ENCODE data around the gene SLC34A1.
A peak's percentile ranks its signal among the peaks of the same experiment; 100 is the strongest.
"Not testable (repeated sequence)": the region's sequence is repeated elsewhere in the genome, so short reads cannot be mapped to it uniquely, and the experiment has no call there.

Gene SLC34A1

DNA sequence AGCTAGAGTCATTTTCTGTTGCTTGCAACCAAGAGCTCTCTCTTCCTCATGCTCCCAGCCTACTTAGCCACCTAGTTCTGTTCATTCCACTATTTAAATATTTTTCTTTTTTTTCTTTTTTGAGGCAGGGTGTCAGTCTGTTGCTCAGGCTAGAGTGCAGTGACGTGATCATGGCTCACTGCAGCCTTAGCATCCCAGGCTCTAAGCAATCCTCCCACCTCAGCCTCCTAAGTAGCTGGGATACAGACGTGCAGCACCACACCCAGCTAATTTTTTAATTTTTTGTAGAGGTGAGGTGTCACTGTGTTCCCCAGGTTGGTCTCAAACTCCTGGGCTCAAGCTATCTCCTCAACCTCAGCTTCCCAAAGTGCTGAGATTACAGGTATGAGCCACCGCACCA lies 30.2 kb downstream of the SLC34A1 start:
- no peak for DNase-seq

DNA sequence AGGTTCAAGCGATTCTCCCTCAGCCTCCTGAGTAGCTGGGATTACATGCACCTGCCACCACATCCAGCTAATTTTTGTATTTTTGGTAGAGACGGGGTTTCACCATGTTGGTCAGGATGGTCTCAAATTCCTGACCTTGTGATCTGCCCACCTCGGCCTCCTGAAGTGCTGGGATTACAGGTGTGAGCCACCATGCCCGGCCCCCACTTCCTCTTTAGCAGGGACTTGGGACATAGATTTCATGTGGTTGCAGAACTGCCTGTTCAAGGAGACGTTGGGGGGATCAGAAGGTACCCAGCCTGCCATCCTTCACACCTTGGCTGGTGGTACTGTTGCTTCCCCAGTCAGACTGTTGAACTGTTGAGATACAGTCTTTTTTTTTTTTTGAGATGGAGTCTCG lies 32.8 kb downstream of the SLC34A1 start:
- not testable (repeated sequence) for DNase-seq

DNA sequence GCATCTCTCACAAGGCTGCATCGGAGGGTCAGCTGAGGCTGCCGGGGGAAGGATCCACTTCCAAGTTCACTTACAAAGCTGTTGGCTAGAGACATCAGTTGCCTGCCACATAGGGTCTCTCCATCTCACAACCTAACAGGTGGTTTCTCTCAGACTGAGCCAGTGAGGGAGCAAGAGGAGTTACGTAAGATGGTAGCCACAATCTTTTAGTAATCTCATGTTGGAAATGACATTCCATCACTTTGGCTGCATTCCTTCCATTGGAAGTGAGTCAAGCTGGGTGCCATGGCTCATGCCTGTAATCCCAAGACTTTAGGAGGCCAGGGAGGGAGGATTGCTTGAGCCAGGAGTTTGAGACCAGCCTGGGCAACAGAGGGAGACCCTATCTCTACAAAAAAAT lies 34.8 kb downstream of the SLC34A1 start:
- no peak for DNase-seq

DNA sequence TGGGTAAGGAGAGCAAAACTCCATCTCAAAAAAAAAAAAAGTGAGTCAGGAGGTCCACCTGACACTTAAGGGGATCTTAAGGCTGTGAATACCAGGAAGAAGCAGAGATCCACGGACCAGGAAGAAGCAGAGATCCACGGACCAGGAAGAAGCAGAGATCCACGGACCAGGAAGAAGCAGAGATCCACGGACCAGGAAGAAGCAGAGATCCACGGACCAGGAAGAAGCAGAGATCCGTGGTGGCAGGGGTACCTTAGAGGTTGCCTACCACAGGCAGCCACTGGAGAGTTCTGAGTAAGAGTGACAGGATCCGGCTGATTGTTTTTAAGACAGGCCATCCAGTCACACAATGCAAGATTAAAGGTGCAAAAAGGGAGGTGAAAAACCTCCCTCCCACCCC lies 36.2 kb downstream of the SLC34A1 start:
- DNase-seq = not testable (repeated sequence)

DNA sequence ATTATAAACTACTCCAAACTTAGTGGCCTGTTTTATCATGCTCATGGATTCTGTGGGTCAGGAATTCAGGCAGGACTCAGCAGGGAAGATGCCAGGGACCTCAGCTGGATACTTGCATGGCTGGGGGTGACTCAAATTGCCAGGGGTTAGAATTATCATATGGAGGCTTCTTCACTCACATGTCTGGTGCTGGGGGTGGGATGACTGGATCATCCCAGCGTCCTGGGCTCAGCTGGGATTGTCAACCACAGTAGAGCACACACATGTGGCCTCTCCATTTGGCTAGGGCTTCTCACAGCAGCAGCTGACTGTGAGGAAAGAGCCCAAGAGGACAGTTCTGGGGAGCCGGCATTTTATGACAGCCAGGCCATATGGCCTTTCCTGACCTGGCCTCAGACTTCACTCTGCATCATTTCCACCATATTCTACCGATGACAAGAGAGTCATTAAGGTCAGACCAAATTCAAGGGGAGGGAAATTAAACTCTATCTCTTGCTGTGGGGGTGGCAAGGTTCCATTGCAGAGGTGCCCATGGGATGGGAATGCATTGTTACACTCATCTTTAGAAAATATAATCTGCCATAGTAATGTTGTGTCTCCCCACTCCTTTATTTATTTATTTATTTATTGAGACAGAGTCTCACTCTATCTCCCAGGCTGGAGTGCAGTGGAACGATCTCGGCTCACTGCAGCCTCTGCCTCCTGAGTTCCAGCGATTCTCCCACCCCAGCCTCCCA lies 37.0 kb downstream of the SLC34A1 start:
- no peak for DNase-seq

DNA sequence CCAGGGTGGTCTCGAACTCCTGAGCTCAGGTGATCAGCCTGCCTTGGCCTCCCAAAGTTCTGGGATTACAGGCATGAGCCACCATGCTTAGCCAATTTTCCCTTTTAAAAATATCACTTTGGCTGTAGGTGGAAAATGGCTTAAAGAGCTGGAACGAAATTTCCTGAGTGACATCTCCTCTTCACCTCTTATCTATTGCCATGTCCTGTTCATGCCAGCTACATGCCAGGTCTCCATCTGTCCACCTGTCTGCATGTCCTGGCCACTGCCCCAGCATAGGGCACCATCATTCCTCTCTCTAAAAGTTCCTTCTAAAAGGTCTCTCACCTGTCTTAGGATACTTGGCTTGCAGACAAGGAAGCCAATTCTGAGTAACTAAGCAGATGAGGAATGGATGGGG lies 39.4 kb downstream of the SLC34A1 start:
- DNase-seq = no peak

DNA sequence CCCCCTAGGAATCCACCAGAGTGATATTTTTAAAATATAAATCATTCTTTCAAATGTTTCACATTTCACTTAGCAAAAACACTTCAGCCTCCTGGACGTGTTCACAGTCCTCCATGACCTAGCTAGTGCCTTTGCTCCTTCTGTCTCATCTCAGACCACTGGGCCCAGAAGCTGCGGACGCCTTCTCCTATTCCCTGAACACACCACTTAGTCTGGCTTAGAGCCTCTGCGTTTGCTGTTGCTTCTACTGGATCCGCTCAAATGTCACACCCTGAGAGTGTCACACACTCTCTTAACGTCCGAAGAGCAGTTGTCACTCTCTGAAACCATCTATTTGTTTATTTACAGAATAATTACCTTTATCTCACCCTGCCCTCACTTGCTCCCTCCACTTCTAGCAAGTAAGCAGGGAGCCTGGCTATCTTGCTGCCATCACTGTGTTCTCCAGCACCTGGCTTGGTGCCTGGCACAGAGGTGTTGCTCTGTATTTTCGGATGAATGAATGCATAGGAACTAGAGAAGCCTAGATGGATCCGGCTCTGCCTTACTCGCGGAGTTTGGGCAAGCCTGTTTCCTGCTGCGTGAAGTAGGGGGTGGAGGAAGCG lies 41.1 kb downstream of the SLC34A1 start:
- no peak for DNase-seq

DNA sequence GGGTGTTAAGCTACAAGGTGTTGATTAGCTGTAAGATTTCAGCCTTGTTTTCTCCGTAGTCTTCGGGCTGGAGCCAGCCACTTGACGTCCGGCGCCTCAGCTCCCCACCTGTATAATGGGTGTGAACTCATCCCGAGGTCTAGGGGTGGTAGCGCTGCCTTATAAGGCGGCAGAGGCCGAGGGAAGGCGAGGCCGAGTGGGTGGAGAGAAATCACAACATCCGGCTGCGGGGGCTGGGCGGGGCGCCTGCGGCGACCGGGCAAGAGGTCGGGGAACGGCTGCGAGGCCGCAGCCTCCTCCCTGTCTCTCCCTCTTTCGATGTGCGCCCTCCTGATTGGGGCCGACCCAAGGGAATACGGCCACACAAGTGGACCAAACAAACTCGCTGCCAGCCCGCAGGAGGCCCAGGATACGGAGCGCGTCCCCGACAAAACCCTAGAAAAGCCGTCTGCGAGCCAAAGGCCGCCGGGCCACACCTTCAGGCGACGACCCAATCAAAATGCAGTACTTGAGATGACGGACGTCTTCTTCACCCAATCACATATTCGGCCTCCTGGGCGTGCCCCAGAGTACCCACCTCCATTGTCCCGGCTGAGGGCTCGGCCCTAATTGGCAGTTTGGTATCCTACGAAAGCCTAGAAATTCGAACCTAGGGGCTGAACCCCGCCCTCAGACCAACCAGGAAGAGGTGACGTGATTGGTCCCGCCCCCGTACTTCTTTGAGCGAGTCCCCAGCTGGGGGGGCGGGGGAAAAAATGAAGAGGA lies 41.7 kb downstream of the SLC34A1 start:
- peak; percentile 93 to 98 (median 95) for DNase-seq

DNA sequence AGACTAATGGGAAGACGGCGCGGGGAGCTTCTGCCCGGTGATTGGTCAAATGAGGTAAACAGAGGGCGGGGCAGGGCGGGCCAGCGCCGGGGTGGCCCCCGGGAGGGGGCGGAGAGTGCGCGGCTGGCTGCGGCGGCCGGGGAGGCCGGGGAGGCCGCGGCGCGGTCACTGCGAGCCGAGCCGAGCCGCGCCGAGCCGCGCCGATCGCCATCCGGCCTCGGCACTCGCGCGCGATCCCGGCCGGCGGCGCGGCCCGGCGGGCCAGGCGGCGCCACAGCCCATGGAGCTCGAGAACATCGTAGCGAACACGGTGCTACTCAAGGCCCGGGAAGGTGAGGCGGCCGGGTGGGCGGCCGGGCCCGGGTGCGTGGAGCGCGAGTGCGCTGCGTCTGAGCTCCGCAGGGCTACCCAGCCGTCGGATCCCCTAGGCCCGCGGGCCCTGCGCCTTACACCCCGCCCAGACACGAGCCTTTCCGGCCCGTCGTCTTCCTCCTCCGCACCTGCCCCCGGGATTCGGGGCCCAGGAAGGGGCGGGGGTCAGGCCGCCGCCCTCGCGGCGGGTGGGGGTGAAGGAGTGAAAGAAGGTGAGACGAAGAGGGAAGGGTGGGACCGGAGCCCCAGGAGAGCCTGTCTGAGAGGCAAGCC lies 42.5 kb downstream of the SLC34A1 start, which contains the start of gene GRK6:
TSS of gene GRK6 (plus strand) at position 111 of the 645 bp plus-strand sequence. CDS start at position 281, 170 bp downstream.
- DNase-seq = peak in 3 of 4 experiments; percentile 34 to 63 (median 49)

DNA sequence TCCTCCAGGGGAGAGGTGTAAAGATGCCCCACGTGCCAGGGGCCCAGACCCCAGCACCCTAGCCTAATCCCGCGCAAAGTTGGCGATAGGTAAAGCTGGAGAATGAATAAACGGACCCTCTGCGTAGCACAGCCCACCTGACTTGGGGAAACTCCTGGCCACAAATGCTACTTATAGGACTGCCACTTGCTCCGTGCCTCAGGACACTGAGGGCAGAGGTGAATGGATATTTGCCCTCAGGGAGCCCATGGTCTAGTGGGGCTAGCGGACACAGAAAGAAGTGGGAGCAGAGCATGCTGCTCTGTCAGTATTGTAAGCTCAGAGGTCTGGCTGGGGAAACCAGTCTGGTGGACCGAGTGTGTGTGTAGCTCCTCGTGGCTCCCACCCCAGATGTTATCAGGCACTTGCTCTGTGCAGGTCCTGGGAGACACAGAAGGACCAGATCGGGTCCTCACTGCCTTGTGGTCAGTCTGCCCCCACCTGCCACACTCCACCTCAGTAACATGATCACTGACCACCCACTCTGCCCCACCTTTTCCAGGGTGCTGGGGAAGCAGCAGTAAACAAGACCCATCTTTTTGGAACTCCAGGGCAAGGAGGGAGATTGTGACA lies 43.1 kb downstream of the SLC34A1 start:
- no peak for DNase-seq

DNA sequence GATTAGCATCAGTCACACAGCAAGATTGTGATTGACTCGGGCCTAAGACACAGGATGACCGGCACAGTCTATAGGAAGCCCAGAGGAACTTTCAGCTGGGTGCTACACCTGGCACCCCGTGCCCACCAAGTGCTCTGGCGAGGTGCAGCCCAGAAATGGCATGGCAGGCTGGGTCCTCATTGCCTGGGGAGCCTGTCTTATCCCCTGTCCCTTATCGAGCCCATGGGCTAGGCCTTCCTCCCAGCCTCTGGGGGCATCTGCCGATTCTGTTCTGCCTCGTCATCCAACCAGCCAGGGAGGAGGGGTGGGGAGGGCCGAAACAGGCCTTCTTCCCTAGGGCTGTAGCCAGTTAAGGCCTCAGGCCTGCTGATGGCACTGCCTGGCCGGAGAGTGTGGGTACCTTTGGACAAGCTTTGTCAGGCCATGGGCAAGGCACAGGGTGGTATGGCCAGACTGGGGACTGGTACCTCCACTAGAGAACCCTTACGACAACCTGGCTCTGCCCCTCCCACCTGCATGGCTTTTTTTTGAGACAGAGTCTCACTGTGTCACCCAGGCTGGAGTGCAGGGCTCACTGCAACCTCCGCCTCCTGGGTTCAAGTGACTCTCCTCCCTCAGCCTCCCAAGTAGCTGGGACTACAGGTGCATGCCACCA lies 43.8 kb downstream of the SLC34A1 start:
- no peak for DNase-seq

DNA sequence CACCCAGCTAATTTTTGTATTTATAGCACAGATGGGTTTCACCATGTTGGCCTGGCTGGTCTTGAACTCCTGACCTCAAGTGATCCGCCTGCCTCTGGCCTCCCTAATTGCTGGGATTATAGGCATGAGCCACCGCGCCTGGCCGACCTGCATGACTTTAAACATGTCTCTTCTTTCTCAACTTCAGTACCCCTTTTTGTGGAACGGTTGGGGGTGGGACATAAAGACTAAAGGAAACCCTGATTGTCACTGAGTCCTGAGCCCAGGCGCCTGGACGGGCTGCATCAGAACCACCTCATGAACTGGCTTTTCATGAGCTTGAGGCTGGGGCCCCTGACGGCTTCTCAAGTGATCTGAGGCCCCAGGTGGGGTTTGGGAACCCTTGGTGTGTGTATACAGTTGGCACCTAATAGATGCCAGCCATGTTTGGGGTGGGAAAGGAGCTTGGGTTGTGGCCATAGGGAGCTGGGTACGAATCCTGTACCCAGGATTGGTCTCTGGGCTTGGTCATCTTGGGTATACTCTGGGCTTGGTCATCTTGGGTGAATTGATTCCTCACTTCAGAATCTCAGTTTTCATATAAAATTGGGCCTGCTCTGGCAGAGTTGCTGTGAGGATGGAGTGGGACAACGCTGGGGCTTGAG lies 44.5 kb downstream of the SLC34A1 start:
- no peak for DNase-seq

DNA sequence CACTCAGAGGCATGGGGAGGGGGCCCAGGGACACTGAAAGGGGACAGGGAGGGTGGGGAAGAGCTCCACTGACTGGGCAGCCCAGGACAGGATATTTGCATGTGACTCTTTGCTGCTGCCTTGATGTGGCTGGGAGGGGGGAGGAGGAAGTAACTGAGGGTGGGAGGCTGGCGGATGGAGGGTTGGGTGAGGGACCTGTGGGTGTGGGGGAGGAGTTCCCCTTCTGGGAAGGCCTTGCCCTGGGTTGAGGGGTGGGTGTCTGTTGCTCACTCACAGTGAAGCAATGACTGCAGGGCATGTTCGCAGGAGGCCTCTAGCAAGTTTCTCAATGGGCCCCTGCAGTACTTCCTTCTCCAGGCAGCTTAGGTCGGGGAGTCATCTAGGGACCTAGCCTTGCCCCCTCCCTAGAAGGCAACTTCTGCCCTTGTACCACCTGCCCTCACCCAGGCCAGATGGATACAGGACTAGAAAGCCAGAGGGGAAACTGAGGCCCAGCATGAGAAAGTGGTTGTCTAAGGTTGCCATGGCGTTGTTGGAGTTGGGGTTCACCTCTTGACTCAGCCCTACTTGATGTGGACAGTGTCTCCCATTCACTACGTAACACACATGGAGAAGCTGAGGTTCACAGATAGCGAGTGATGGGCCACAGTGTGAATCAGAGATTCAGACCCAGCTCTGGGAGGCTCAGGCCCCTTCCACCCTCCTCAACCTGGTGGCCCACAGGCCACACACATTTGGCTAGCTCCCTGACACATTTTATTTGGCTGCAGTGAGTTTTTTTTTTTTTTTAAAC lies 45.2 kb downstream of the SLC34A1 start:
- peak in 3 of 4 experiments; percentile 27 to 76 (median 70) for DNase-seq

DNA sequence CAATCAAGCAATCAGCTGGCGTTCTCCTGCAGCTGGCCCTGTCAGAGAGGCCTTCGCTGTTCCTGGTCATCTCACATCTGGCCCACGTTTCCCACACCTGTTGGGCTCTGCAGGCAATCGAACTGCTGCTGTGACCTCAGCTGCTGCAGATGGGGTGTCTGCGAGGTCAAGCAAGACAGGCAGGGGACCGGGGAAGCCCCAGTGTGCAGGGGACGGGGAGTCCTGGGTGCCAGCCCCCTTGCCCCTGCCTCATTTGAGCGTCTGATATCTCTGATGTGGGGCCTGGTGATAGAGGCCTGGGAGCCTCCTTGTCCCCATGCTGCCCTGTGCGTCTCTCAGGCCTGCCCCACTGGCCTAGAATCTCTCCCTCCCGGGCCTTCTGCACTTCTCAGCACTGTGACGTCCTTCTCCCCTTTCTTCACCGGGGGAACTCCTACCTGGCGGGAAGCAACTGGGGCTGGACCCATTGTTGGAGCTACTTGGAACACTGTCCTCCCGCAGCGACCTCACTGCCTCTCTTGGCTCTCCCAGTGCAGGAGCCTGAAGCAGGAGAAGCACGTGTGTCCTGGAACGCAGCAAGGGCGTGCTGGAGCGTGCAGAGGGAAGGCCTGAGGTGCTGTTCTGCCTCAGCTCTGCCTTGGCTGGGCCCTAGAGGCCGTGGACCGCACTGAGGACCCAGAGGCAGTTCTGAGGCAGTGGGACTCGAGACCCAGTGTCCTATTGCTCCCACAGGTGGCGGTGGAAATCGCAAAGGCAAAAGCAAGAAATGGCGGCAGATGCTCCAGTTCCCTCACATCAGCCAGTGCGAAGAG lies 46.1 kb downstream of the SLC34A1 start:
- DNase-seq = no peak

DNA sequence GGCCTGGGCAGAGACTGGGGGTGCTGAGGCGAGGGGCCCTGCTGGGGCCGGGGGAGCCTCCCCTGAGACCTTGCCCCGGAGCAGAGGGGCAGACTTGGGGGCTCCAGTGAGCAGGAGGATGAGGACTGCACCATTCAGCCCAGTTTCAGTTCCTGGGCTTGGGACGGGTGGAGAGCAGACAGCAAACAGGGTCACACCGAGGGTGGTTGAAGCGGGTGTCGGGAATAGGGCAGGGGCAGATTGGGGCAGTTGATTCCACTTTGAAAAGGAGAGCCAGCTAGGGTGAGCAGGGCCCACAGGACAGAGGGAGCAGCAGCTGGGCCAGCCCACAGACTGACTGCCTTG lies 46.7 kb downstream of the SLC34A1 start:
- no peak for DNase-seq

DNA sequence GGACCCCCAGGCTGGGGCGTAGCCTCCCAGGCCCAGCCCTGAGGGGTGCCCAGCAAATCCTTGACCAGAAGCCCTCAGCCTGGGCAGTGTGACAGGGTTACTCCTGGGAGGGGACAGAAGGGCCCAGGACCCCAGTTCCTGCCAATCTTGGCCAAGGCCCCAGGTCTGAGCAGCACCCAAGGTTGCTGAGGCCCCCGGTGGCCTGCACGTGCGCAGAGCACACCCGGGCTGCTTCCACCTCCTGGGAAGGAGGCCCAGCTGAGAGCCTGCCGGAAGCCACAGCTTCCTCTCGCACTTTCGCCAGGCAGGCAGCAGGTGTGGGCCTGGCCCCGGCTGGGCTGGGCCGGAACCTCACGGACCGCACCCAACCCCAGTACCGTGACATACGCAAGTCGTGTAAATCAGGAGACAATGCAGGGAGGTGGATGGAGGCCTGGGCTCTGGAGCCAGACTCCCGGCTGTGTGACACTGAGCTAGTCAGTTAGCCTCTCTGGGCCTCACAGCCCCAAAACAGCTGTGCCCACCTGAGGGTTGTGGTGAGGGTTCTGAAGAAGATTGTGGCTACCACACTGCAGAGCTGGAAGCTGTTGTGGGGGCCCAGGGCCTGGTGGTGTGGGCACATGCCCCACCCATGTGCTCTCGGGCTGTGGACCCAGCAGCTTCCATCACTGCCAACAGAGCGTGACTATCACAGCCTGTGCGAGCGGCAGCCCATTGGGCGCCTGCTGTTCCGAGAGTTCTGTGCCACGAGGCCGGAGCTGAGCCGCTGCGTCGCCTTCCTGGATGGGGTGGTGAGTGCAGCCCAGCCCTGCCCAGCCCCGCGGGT lies 47.3 kb downstream of the SLC34A1 start:
- peak in 2 of 4 experiments; percentile 51 to 53 for DNase-seq

DNA sequence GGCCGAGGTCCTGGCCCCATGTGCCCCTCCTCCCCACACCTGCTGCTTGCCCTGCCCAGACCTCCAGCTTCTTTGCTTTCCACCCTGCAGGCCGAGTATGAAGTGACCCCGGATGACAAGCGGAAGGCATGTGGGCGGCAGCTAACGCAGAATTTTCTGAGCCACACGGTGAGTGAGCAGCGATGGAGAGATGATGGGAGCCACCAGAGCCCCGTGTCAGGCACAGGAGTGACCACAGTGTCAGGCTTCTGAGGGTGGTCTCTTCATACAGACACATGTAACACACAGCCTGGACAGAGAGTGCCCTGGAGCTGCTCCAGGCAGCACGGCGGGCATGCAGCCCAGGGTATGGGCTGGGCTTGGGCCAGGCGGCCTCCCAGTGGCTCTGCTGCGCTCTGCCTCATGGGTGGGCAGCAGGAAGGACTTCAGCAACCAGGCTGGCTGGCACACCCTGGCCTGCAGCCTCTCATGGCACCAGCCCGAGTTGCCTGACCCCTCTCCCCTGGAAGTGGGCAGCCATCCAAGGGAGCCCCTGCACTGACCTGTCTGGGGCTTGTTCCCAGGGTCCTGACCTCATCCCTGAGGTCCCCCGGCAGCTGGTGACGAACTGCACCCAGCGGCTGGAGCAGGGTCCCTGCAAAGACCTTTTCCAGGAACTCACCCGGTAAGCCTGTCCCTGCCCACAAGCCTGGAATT lies 48.1 kb downstream of the SLC34A1 start:
- no peak for DNase-seq

DNA sequence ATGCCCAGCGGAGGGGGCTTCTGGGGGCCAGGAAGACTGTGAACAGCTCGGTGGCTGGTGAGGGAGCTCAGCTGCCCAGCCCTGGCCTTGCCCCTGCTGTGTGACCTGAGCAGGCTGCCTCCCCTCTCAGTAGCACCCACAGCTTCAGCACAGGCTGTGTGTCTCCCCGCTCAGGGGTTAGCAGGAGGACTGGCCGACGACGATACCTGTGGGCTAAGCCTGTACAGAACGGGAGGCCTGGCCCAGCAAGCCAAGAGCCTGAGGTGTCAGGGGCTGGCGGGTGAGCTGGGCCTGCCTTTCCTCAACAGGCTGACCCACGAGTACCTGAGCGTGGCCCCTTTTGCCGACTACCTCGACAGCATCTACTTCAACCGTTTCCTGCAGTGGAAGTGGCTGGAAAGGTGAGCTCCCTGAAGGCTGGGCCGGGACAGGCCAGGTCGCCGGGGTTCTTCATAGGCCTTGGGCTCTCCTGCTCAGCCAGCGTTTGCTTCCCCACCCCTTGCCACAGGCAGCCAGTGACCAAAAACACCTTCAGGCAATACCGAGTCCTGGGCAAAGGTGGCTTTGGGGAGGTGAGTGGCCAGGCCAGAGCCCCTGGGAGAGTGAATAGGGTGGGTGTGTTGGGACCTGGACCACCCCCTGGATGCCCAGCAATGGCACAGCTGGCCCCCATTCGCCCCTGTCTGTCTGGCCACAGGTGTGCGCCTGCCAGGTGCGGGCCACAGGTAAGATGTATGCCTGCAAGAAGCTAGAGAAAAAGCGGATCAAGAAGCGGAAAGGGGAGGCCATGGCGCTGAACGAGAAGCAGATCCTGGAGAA lies 48.8 kb downstream of the SLC34A1 start:
- no peak for DNase-seq
